LNCaP clone FGC (cell line): Measurements from ENCODE around the gene INHBE.

Experiments used
- DNase-seq: peaks from one replicate; pipeline ENCODE4 v3.0.0-alpha.2; 2011; ENCODE audit warnings: low read depth
- H3K4me3 ChIP-seq: 2 replicates; pipeline ENCODE4 v1.5.1; 2011; ENCODE audit warnings: mild to moderate bottlenecking, low read depth, low read length, control low read depth
- CTCF ChIP-seq: IDR thresholded peaks from 2 replicates; pipeline ENCODE4 v1.5.1; 2012; ENCODE audit warnings: mild to moderate bottlenecking; ENCODE audit not compliant: control insufficient read depth, insufficient read depth; ENCODE audit errors: extremely low read depth

The INHBE gene

GRCh38 chr12:57456737-57457490 lies 1.8 kb downstream of the INHBE start:
- no peak overlapping the region for H3K4me3 ChIP-seq
- no peak for TF ChIP-seq CTCF
- no peak for DNase-seq

GRCh38 chr12:57458665-57459054 lies 3.6 kb downstream of the INHBE start:
- no peak for TF ChIP-seq CTCF
- H3K4me3 ChIP-seq, result peak overlapping the region; percentile 78
- DNase-seq, result no peak

GRCh38 chr12:57459055-57459749 lies 4.1 kb downstream of the INHBE start:
- DNase-seq, result peak; percentile 74
- TF ChIP-seq CTCF, result peak; percentile 95
- peak overlapping the region; percentile 78 for H3K4me3 ChIP-seq

GRCh38 chr12:57459750-57460467 lies 4.8 kb downstream of the INHBE start, which contains the start of gene GLI1:
GLI1 (plus strand) TSS chr12:57459785; CDS start chr12:57463692, 3,907 bp downstream.
- no peak for DNase-seq
- TF ChIP-seq CTCF, result no peak
- peak within 1 kb of the TSS; percentile 78 for H3K4me3 ChIP-seq

- H3K4me3 ChIP-seq, result no peak overlapping the region; the same call in 1 of the 2 replicates
- no peak for TF ChIP-seq CTCF
- DNase-seq, result no peak
Measured at GRCh38 chr12:57460468-57460784, 5.3 kb downstream of the INHBE start.

- no peak for DNase-seq
Measured at GRCh38 chr12:57460841-57461275, 5.8 kb downstream of the INHBE start.

More at GRCh38 chr12:57460841-57461275, 5.8 kb downstream of the INHBE start:
- H3K4me3 ChIP-seq, result no peak overlapping the region
- no peak for TF ChIP-seq CTCF
